Activated CD8-positive, alpha-beta T cell treated with anti-CD3 and anti-CD28 coated beads for 36 hours (primary cell): ENCODE measurements around the gene CCR5AS.

Experiments
- ATAC-seq: fragments of 200-7000 bp; cut with Tn5 transposase; one replicate; pipeline ENCODE4 v1.10.0; 2021; ENCODE audit warnings: mild to moderate bottlenecking, moderate library complexity
- CTCF ChIA-PET: fragments of 350-600 bp; sonication (Branson Sonifier 250); formaldehyde crosslinking; loops from one replicate; lab custom pipeline; 2021; ENCODE audit warnings: antibody characterized with exemption; lab: Charles Lee
- POLR2A ChIA-PET: fragments of 350-600 bp; sonication (Branson Sonifier 250); formaldehyde crosslinking; loops from one replicate; lab custom pipeline; 2021; ENCODE audit warnings: antibody characterized with exemption; lab: Charles Lee
- DNase-seq: peaks from one replicate; pipeline ENCODE4 v3.0.0-alpha.2; 2020
- H3K27ac Mint-ChIP-seq: one replicate; pipeline ENCODE4 v1.8.0; 2021; ENCODE audit warnings: mild to moderate bottlenecking, mixed read lengths
- H3K27me3 Mint-ChIP-seq: one replicate; pipeline ENCODE4 v1.8.0; 2021; ENCODE audit warnings: mixed read lengths
- H3K36me3 Mint-ChIP-seq: one replicate; pipeline ENCODE4 v1.8.0; 2021; ENCODE audit warnings: low read depth, mixed read lengths
- H3K4me1 Mint-ChIP-seq: one replicate; pipeline ENCODE4 v1.8.0; 2021; ENCODE audit warnings: low read depth, mixed read lengths
- H3K4me3 Mint-ChIP-seq: one replicate; pipeline ENCODE4 v1.8.0; 2021; ENCODE audit warnings: mild to moderate bottlenecking, moderate library complexity, mixed read lengths
- H3K9me3 Mint-ChIP-seq: one replicate; pipeline ENCODE4 v1.8.0; 2021; ENCODE audit warnings: mixed read lengths
- CTCF ChIP-seq: fragments of 200-600 bp; IDR thresholded peaks from one replicate; pipeline ENCODE4 v1.8.0; 2022; ENCODE audit warnings: antibody characterized with exemption, mild to moderate bottlenecking
- intact Hi-C: fragments of 100-400 bp; cut with micrococcal nuclease; formaldehyde crosslinking; loops from one replicate; pipeline ENCODE4 v1.10.0; 2022

CCR5AS gene

GRCh38 chr3:46400846-46401245 lies 6.0 kb downstream of the CCR5AS start:
- H3K27ac Mint-ChIP-seq = no peak overlapping the region
- peaks cover 4% of the 10 kb centered on the region for H3K27me3 Mint-ChIP-seq
- DNase-seq = no peak
- H3K36me3 Mint-ChIP-seq = no peaks in the 10 kb centered on the region
- ChIA-PET CTCF (interaction anchor here (1.0 kb wide), 1 partner anchor 14 kb away, joined by 3 read pairs; no protein-coding TSS in a partner anchor), POLR2A (no interaction called here)
- H3K4me3 Mint-ChIP-seq = no peak overlapping the region
- intact Hi-C loops = no loop called here
- peaks cover 10% of the 10 kb centered on the region for H3K4me1 Mint-ChIP-seq
- TF ChIP-seq CTCF = no peak
- no peaks in the 10 kb centered on the region for H3K9me3 Mint-ChIP-seq
- ATAC-seq = no peak

GRCh38 chr3:46400000-46400734 lies 6.7 kb downstream of the CCR5AS start:
- Mint-ChIP-seq H3K27me3 (peaks cover 4% of the 10 kb centered on the region), H3K9me3 (no peaks in the 10 kb centered on the region), H3K4me1 (peaks cover 10% of the 10 kb centered on the region), H3K27ac (no peak overlapping the region), H3K4me3 (no peak overlapping the region), H3K36me3 (no peaks in the 10 kb centered on the region)
- POLR2A ChIA-PET = no interaction called here
- DNase-seq (no peak), ATAC-seq (peak; percentile 27)
- intact Hi-C loops = no loop called here
- CTCF ChIA-PET = interaction anchor here (0.7 to 2.6 kb wide), 5 partner anchors 7 to 471 kb away, joined by 3 to 14 read pairs (median 3); no protein-coding TSS in a partner anchor
- no peak for TF ChIP-seq CTCF

- CTCF ChIA-PET = interaction anchor here (0.7 to 2.6 kb wide), 4 partner anchors 8 to 470 kb away, joined by 3 to 14 read pairs (median 3); no protein-coding TSS in a partner anchor
- DNase-seq = no peak
- intact Hi-C loops = no loop called here
- peaks cover 4% of the 10 kb centered on the region for H3K27me3 Mint-ChIP-seq
- no peak for TF ChIP-seq CTCF
- H3K36me3 Mint-ChIP-seq = no peaks in the 10 kb centered on the region
- H3K9me3 Mint-ChIP-seq = no peaks in the 10 kb centered on the region
- H3K27ac Mint-ChIP-seq = no peak overlapping the region
- POLR2A ChIA-PET = no interaction called here
- peak; percentile 67 for ATAC-seq
- peaks cover 10% of the 10 kb centered on the region for H3K4me1 Mint-ChIP-seq
- no peak overlapping the region for H3K4me3 Mint-ChIP-seq
Measured at GRCh38 chr3:46399557-46399956, 7.3 kb downstream of the CCR5AS start.

- no peak overlapping the region for H3K4me3 Mint-ChIP-seq
- H3K4me1 Mint-ChIP-seq = peaks cover 10% of the 10 kb centered on the region
- ATAC-seq (no peak), DNase-seq (no peak)
- CTCF ChIA-PET = interaction anchor here (0.6 to 2.6 kb wide), 5 partner anchors 9 to 470 kb away, joined by 3 to 14 read pairs (median 3); no protein-coding TSS in a partner anchor
- H3K27me3 Mint-ChIP-seq = peaks cover 4% of the 10 kb centered on the region
- no peak overlapping the region for H3K27ac Mint-ChIP-seq
- intact Hi-C loops = no loop called here
- POLR2A ChIA-PET = interaction anchor here (1.2 kb wide), 1 partner anchor 16 kb away, joined by 4 read pairs; no protein-coding TSS in a partner anchor
- no peak for TF ChIP-seq CTCF
- no peaks in the 10 kb centered on the region for H3K36me3 Mint-ChIP-seq
- H3K9me3 Mint-ChIP-seq = no peaks in the 10 kb centered on the region
Measured at GRCh38 chr3:46399098-46399497, 7.8 kb downstream of the CCR5AS start.
